ENCODE data around the gene STX11. TPM values are rescaled to one million over a fixed set of nuclear protein-coding genes. Genes with fewer than 3 reads are reported as not detected.

STX11 gene
- polyA plus RNA-seq, 2 of the 4 experiments (the other 2 are of a cell fraction) = 0.36 to 0.78 TPM

DNA sequence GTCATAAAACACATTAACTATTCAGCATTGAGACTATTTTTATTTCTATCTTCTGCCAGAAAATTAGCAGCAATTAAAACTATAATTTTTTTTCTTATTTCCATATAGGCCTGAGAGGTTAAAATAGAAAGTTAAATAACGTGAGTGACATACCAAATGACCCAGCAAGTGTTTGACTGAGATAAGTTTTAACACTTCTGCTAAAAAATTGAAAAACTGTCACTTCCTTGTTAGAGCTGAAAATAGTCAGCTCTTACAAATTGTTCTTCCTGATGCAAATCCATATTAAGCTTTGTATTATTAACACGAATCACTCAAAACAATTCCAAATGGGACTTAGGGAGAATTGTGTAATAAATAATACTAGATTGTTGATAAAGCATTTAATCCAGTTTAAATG lies 26.5 kb upstream of the STX11 start:
- WGBS (ENCODE audit: missing lambda C conversion rate) = 42% methylated on average over 2 of the region's 2 CpGs
- Histone ChIP-seq H3K4me3 (no peak overlapping the region), H3K4me1 (no peaks in the 10 kb centered on the region), H3K4me2 (no peak overlapping the region), H3K27ac (no peak overlapping the region), H3K9me3 (no peaks in the 10 kb centered on the region)
- TF ChIP-seq, protein P1, sequence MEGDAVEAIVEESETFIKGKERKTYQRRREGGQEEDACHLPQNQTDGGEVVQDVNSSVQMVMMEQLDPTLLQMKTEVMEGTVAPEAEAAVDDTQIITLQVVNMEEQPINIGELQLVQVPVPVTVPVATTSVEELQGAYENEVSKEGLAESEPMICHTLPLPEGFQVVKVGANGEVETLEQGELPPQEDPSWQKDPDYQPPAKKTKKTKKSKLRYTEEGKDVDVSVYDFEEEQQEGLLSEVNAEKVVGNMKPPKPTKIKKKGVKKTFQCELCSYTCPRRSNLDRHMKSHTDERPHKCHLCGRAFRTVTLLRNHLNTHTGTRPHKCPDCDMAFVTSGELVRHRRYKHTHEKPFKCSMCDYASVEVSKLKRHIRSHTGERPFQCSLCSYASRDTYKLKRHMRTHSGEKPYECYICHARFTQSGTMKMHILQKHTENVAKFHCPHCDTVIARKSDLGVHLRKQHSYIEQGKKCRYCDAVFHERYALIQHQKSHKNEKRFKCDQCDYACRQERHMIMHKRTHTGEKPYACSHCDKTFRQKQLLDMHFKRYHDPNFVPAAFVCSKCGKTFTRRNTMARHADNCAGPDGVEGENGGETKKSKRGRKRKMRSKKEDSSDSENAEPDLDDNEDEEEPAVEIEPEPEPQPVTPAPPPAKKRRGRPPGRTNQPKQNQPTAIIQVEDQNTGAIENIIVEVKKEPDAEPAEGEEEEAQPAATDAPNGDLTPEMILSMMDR (IDR thresholded peaks at IDR 0.05) = no peak
- no peak for TF ChIP-seq CEBPB (IDR thresholded peaks at IDR 0.05)
- TF ChIP-seq, protein P2, sequence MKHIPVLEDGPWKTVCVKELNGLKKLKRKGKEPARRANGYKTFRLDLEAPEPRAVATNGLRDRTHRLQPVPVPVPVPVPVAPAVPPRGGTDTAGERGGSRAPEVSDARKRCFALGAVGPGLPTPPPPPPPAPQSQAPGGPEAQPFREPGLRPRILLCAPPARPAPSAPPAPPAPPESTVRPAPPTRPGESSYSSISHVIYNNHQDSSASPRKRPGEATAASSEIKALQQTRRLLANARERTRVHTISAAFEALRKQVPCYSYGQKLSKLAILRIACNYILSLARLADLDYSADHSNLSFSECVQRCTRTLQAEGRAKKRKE (CRISPR knock-in tag; IDR thresholded peaks at IDR 0.05; ENCODE audit: low read depth) = no peak
- TF ChIP-seq BHLHE40 (IDR thresholded peaks at IDR 0.05; ENCODE audit: low read depth, low read length) = no peak
- TF ChIP-seq EHF (CRISPR knock-in tag; IDR thresholded peaks at IDR 0.05) = no peak
- no peak for TF ChIP-seq POLR2AphosphoS2 (conservative IDR thresholded peaks at IDR 0.05; ENCODE audit: low read length)
- no peak for TF ChIP-seq HOXB13 (CRISPR knock-in tag; IDR thresholded peaks at IDR 0.05; ENCODE audit: low read depth)
- no peak for TF ChIP-seq PHF8 (IDR thresholded peaks at IDR 0.05; ENCODE audit: borderline replicate concordance, low read depth)
- CTCF ChIA-PET = interaction anchor here (0.7 to 1.0 kb wide), 3 partner anchors 15 to 93 kb away, joined by 3 to 5 read pairs (median 3); no protein-coding TSS in a partner anchor
- FAIRE-seq = no peak
- no peak for DNase-seq (ENCODE audit: low read depth in 1 of 2, low spot score in 1 of 2)
- POLR2A ChIA-PET = no interaction called here
- no peak for ATAC-seq

DNA sequence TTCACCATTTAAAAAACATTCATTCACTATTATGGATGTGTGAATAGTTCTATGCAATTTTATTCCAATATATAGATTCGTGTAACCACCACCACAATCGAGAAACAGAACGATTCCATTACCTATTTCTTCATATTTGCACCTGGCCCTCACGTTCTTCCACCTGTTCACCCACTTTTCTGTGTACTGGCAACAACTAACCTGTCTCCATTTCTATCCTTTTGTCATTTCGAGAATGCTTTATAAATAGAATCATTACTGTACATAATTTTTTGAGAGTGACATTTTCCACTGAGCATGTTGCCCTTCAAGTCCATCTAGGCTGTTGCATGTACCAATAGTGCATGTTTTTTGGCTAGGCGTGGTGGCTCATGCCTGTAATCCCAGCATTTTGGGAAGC lies 23.2 kb upstream of the STX11 start:
- Histone ChIP-seq H3K9me3 (no peaks in the 10 kb centered on the region), H3K27ac (no peak overlapping the region), H3K4me3 (no peak overlapping the region), H3K4me1 (peaks cover 5% of the 10 kb centered on the region; the same call in 2 of the 3 replicates), H3K4me2 (no peak overlapping the region)
- FAIRE-seq = no peak
- DNase-seq (ENCODE audit: low read depth in 1 of 2, low spot score in 1 of 2) = no peak
- CTCF ChIA-PET = interaction anchor here (0.6 to 1.1 kb wide), 2 partner anchors 24 to 1313 kb away, joined by 3 to 4 read pairs; no protein-coding TSS in a partner anchor
- TF ChIP-seq, protein P3, sequence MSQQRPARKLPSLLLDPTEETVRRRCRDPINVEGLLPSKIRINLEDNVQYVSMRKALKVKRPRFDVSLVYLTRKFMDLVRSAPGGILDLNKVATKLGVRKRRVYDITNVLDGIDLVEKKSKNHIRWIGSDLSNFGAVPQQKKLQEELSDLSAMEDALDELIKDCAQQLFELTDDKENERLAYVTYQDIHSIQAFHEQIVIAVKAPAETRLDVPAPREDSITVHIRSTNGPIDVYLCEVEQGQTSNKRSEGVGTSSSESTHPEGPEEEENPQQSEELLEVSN (IDR thresholded peaks at IDR 0.05; ENCODE audit: borderline replicate concordance, low read depth) = no peak
- TF ChIP-seq, protein P4, sequence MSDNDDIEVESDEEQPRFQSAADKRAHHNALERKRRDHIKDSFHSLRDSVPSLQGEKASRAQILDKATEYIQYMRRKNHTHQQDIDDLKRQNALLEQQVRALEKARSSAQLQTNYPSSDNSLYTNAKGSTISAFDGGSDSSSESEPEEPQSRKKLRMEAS (IDR thresholded peaks at IDR 0.05) = no peak
- TF ChIP-seq TP53 (CRISPR knock-in tag; IDR thresholded peaks at IDR 0.05) (no peak), EHF (CRISPR knock-in tag; IDR thresholded peaks at IDR 0.05) (no peak), FOXS1 (CRISPR knock-in tag; IDR thresholded peaks at IDR 0.05) (no peak), RAD21 (conservative IDR thresholded peaks at IDR 0.05 in 1 of 2, IDR thresholded peaks at IDR 0.05 in 1 of 2) (no peak), MAFK (IDR thresholded peaks at IDR 0.05; ENCODE audit: partially characterized antibody) (no peak), KDM5A (IDR thresholded peaks at IDR 0.05) (no peak), RFX5 (IDR thresholded peaks at IDR 0.05) (no peak), GATA3 (IDR thresholded peaks at IDR 0.05; ENCODE audit: borderline replicate concordance) (no peak), ZFP36 (IDR thresholded peaks at IDR 0.05; ENCODE audit: borderline replicate concordance, partially characterized antibody) (no peak), JUNB (IDR thresholded peaks at IDR 0.05) (no peak), CEBPB (IDR thresholded peaks at IDR 0.05) (no peak), EP300 (IDR thresholded peaks at IDR 0.05) (no peak), ZSCAN20 (CRISPR knock-in tag; IDR thresholded peaks at IDR 0.05) (no peak)
- TF ChIP-seq, protein P5, sequence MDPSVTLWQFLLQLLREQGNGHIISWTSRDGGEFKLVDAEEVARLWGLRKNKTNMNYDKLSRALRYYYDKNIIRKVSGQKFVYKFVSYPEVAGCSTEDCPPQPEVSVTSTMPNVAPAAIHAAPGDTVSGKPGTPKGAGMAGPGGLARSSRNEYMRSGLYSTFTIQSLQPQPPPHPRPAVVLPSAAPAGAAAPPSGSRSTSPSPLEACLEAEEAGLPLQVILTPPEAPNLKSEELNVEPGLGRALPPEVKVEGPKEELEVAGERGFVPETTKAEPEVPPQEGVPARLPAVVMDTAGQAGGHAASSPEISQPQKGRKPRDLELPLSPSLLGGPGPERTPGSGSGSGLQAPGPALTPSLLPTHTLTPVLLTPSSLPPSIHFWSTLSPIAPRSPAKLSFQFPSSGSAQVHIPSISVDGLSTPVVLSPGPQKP (IDR thresholded peaks at IDR 0.05; ENCODE audit: low read depth, low read length) = no peak
- 61% methylated on average over 6 of the region's 6 CpGs for WGBS (ENCODE audit: missing lambda C conversion rate)
- POLR2A ChIA-PET = no interaction called here
- no peak for ATAC-seq

Data from A549 (cell line).